HG03575 (cell line): Measurements from ENCODE around the gene SCN4B.
"Not testable (repeated sequence)": the region's sequence is repeated elsewhere in the genome, so short reads cannot be mapped to it uniquely, and the experiment has no call there.

Experiments used
- ATAC-seq: cut with Tn5 transposase; IDR thresholded peaks from one replicate; pipeline ENCODE4 v1.9.1; 2021; ENCODE audit not compliant: unreplicated experiment, insufficient number of reproducible peaks, low FRiP score; ENCODE audit errors: extremely low read depth

The SCN4B gene, protein sequence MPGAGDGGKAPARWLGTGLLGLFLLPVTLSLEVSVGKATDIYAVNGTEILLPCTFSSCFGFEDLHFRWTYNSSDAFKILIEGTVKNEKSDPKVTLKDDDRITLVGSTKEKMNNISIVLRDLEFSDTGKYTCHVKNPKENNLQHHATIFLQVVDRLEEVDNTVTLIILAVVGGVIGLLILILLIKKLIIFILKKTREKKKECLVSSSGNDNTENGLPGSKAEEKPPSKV

DNA sequence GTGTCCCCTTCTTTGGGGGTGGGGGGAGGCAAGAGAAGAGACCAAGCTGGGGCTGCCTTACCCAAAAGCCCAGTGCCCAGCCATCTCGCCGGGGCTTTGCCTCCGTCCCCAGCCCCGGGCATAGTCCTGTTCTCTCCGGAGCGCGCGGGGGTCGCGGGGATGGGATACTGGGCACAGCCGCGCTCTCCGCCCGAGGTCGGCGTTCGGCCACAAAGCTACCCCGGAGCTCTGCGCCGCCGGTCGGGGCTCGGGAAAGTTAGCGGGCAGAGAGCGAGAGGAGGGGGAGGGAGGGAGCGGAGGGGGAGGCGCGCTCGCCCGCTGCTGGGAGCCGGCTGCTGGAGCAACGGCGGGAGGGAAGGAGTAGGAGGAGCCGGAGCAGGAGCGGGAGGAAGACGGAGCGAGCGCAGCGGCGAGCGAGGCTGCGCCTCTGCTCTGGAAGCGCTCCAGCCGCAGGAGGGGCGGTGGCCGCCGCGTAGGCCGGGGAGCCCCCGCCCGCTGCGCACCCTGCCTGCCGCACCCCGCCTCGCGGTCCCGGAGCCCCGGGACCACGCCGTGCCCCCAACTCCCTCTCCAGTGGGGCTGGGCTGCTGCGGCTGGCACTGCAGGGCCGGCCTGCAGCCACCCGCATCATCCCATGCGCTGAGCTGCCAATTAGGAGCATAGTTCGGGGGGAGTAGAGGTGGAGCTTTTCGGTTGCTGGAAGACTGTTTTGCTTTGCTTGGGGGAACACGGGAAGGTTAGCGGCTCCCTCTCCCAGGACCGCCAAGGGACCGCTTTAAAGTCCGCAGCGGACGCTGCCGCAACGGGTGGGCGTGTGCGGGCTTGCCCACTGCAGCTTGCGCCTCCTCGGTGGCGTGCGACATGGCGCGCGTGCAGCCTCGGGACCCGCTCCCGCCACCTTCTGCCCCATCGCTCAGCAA, at the start of gene SCN4B:
TSS of gene SCN4B (minus strand) at position 272 of the 920 bp plus-strand sequence. CDS start at position 122, 150 bp downstream.
- no peak for ATAC-seq

DNA sequence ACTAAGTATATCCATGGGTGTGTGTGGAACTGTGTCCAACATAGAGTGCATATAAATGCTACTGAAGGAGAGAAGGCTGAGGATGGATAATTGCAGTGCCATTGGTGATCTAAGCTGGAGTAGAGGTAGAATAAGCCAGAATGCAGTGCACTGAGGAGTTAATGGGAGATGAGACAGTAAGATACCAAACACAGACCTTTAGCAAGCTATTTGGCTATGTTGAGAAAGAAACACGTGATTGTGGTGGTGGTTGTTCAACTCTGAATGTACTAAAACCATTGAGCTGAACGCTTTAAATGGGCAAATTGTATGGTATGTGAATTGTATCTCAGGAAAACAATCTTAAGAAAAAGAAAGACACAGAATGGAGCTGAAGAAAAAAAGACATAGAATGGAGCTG, 49.3 kb upstream of the SCN4B start:
- no peak for ATAC-seq

DNA sequence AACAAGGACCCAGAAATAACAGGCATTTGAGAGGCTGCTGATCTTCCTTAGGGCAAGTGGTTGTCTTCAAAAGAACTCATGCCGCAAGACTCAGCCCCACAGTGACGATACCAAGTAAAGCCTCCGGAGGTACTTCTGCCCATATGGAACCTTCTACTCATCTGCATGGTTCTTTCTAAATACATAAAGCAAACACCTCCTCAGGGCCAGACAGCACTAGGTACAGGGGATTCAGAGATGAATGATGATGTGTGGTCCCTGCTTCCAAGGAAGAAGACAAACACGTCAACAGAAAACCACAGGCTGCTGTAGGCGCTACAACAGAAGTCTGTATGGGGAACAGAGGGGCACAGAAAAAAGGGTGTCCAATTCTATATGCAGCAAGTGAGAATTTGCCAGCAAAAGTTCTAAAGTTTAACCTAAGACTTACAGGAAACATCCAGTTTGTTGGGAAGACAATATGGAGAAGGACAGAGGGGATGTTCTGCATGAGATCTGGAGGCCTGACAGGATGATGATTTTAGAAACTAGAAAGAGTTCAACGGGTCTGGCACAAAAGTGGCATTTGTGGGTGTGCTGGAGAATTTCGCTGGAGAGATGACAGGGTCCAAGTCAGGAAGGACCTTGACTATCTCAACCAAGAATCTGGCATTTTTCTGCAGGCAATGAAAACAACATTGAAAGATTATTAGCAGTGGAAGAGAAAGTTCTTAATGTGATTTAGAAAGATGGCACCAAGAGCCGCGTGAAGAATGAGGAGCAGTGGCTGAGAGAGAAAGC, 48.5 kb upstream of the SCN4B start:
- ATAC-seq, result no peak

DNA sequence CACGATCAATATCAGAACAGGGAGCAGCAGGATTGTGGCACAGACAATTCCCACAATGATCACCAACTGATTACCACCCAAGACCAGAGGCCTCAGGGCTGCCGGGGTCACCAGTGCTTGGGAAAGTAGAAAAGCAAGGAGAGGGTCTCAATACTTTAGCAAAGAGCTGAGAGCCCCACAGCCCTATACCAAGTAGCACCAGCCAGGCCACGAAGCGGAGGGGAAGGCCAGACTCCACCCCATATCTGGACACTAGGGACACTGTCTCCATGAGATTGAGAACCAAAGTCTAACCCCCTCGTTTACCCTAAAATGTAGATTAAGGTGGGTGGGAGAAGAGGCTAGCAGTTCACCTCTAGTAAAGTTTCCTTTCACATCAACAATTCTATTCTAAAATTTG, 47.9 kb upstream of the SCN4B start:
- no peak for ATAC-seq

DNA sequence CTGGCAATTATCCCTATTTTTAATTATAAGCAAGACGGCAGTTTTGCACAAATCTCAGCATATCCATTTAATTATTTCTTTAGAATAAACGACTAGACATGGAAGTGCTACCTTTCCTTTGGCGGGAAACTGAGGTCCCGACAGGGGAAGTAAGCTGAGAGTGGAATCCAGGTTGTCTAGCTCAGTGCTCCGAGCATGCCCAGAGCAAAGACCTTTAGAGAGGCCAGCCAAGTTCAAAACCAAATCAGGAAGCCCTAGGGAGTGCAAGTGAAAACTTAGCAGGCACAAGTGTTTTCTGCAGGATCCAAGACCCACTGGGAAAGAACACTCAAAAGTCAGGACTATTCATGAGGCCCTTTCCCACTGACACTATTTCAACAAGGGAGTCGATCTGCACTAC, 46.5 kb upstream of the SCN4B start:
- no peak for ATAC-seq

DNA sequence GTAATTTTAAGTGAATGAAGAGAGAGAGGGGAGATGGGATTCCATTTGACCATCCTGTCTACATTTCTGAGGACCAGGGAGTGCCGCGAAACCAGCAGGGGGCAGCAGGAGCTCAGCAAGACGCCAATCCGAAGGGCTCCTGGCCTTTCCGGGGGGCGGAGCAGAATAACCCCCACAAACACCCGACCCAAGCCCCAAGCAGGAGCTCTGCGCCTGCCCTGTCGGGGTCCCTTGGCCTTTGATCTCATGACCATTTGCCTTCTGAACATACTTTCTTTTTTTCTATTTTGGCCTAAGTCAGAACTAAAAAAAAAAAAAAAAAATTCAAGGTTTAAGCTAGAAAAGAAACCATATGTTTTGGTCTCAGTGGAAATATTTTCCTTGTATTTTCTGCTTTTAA, 45.7 kb upstream of the SCN4B start:
- no peak for ATAC-seq

DNA sequence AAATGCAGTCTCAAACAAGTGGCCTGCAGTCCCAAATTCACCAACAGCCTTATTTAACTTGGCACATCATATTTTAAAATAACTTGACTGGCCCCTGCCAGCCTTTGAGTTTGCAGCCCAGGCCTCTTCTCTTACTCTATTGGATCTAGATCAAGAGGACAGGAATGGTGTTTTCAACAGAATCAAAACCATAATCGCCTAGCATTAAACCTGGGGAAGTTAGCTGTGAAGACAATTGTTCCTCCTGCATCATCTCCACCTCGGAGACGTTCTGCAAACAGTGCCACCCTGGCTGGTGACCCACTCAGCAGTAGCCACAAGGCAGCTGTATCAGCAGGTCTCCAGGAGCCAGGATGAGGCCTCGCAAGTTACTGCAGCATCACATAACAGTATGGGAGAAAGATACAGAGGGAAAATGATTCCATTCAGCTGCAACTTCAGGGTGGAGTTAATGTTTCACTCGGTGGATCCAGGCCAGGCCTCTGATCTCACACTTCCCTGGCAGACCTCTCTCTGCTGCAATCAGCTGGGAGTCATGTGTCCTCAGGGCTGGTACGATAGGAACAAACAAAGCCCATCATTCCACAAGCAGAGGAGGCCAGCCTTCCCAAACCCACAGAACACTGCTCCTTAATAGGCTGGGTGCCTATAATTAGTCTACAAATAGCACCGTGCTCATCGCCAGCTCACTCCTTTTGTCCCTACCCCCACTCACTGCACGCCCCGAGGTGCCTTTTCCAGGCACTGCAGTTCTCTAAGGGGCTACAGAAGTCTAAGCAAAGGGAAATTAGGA, 42.4 kb upstream of the SCN4B start:
- no peak for ATAC-seq

DNA sequence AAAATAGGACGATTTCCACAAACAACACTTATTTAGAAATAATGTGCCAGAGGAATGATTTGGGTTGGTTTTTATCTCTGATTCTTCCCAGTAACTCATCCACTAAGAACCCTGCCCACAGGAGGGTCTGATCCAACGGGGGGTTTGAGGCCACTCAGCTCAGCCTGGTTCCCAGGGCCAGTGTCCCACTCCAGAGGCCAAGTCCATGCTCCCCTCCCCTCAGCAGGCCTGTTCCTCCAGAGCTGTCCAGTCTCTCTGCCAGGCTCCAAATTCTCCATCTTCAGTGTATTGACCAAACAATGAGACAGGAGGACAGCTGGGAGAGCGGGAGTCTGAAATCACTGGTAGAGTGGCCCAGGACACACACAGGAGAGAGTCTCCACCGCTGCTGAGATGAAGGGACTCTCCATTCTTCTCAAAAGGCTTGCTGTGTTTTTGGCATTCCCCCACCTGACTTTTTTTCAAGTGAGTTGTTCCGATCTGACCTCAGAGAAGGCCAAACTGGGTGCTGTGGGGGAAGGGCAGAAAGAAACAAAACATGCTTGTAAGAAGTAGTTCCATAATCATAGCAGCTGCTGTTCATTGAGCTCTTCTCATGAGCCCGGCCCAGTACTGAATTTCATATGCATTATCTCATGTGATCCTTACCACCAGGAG, 41.4 kb upstream of the SCN4B start:
- no peak for ATAC-seq

DNA sequence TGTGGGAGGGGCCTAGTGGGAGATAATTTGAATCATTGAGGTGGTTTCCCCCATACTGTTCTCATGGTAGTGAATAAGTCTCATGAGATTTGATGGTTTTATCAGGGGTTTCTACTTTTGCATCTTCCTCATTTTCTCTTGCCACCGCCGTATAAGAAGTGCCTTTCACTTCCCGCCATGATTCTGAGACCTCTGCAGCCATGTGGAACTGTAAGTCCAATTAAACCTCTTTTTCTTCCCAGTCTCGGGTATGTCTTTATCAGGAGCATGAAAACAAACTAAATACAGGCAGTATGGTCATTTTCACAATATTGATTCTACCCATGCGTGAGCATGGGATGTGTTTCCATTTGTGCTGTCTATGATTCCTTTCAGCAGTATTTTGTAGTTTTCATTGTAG, 40.2 kb upstream of the SCN4B start:
- not testable (repeated sequence) for ATAC-seq

DNA sequence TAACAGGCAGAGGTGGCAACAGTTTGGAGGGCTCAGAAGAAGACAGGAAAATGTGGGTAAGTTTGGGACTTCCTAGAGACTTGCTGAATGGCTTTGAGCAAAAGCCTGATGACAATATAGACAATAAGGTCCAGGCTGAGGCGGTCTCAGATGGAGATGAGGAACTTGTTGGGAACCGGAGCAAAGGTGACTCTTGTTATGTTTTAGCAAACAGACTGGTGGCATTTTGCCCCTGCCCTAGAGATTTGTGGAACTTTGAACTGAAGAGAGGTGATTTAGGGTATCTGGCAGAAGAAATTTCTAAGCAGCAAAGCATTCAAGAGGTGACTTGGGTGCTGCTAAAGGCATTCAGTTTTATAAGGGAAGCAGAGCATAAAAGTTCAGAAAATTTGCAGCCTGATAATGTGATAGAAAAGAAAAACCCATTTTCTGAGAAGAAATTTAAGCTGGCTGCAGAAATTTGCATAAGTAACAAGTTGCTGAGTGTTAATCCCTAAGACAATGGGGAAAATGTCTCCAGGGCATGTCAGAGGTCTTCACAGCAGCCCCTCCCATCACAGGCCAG, 38.4 kb upstream of the SCN4B start:
- not testable (repeated sequence) for ATAC-seq

DNA sequence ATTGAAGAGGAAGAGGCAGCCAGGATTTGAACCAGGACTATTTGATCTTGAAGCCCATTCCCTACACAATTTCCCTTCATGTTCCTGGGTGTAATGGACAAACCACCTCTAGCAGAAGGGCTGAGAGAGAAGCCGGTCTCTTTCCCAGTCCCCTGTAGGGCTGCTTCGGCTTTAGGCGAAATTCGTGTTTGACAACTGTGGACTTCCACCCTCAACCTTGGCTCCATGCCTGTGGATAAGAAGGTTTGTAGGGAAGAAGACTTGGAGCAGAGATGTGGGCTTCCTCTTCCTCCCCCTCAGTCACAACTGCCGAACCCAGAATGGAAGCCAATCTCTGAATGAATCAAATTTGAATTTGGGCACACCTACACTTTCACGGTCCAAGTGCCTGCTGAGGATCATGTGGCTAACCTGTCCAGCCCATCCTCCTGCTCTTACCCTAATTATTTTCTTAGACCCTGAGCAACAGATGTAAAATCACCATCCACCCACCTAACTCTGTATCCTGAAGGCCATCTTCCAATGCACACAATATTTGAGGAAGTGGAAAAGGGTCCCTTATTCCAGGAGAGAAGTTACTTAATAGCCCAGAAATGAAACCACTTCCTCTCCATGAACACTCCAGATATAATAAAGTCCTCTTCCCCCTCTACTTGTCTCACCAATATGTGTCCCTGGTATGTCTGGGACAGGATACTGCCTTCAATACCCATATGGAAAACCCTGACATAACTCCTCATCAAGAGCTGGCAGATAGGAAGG, 33.9 kb upstream of the SCN4B start:
- ATAC-seq, result no peak

DNA sequence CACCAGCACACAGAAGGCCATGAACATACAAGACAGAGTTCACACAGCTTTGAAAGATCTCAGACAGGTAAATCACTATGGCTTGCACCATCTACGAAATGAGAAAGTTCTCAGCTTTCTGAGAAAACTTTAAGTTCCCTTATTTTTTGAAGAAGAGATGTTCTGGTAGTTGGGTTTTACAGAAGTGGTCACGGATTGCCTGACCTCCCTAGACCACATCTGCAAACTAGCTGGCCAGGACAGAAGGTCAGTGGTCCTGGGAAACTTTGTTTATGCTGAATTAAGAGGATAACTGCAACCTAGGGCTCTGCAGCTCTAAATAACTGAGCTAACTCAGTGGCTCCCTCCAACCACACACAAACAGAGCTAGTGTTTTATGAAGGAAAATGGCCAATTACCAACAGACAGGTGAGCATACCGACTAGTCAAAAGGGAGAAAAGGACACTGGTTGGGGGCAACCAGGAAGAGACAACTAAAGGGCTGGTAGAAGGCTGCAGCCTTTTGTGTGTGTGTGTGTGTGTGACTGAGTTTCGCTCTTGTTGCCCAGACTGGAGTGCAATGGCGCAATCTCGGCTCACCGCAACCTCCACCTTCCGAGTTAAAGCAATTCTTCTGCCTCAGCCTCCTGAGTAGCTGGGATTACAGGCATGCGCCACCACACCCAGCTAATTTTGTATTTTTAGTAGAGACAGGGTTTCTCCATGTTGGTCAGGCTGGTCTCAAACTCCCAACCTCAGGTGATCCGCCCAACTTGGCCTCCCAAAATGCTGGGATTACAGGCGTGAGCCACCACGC, 32.4 kb upstream of the SCN4B start:
- ATAC-seq, result no peak

DNA sequence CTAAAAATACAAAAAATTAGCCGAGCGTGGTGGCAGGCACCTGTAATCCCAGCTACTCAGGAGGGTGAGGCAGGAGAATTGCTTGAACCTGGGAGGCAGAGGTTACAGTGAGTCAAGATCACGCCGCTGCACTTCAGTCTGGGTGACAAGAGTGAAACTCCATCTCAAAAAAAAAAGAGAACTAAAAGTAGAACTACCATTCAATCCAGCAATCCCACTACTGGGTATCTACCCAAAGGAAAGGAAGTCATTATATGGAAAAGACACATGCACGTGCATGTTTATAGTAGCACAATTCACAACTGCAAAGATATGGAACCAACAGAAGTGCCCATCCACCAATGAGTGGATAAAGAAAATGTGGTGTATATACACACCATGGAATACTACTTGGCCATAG, 31.1 kb upstream of the SCN4B start:
- not testable (repeated sequence) for ATAC-seq

DNA sequence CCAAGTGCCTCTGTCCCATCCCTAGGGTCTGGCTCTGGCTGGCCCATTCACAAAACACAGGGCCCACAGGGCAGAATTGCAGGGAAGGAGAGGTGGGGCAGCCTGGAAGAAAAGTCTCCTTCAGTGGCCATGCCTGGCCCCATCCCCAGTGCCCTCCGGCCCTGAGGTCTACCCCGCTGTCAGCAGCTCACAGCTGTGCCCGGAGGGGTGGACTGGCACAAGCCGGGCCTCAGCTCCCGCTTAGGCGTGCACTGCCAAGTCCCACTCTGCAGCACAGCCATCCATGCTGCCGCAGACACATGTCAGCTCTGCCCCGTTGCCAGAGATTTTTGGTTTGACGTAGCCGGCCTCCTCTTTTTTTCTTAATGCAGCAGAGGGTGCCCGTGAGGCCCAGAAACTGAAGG, 27.7 kb upstream of the SCN4B start:
- no peak for ATAC-seq

DNA sequence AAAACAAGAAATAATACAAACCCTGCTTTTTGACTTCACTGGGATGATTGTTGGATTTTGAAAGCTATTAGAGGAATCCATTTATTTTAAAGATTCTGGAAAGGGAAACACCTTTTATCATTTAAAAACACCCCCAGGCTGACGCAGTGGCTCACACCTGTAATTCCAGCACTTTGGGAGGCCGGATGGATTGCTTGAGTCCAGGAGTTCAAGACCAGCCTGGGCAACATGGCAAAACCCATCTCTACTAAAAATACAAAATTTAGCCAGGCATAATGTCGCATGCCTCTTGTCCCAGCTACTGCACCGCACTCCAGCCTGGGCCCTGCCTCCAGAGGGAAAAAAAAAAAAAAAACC, 24.1 kb upstream of the SCN4B start:
- ATAC-seq, result no peak

DNA sequence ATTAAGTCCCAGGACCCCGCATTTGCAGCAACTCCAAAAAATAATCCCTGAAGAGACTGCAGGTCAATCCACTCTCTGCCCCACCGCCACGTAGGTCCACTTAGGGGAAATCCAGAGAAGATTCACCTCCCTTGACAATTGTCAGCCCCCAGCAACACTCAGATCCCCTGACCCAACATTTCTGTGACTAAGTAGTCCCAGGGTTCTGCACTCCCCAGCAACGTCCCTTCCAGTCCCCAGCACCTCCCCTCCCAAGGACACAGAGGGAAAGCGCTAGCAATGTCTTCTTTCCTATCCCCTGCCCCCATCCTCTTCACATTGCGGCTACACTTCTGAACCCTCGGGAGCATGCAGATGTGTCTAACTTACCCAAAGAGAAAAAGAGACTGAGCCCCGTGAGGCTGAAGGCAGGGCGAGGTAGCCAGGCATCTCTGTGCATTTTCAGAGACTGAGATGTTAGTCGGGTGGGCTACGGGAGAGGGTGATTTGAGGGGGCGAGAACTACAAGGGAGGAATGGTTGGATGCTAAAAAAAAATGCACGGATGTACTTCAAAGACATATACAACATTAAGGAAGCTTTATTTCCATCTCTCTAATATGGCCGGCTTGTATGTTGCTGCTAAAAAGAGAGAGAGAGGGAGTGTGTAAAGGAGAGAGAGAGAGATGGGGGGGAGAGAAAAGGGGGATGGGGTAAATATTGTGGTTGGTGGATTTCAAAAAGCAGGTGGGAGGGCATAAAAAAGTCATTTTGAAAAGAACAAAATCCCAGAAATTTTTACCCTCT, 23.6 kb upstream of the SCN4B start, which contains the start of gene SCN2B:
TSS of gene SCN2B (minus strand) at position 647 of the 785 bp plus-strand sequence. CDS start at position 439, 208 bp downstream.
- ATAC-seq, result no peak
